Limb (tissue), 2 donors: ENCODE data around the gene CMSS1.
"Not testable (repeated sequence)": the region's sequence is repeated elsewhere in the genome, so short reads cannot be mapped to it uniquely, and the experiment has no call there.

ENCODE experiments used
- DNase-seq, 2 donors: peaks; one replicate each; pipeline ENCODE4 v3.0.0-alpha.2; 2016; ENCODE audit errors: extremely low spot score in 2 of 2

CMSS1 gene

DNA sequence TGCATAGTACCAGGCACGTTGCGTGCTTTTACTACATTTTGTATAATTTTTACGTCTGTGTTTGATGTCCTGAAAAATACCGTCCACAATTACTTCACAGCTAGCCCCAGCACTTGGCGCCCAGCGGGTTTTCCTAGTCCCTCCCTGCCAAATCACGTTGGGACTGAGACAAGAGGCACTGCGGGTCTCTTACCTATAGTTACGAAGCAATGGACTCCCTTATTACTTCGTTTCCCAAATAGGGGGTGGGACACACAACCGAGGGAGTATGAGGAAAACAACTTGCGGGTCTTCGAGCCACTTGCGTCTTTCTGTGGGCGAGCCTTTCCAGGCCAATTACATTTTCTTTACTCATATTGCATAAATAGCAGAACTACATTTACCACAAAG lies 620 bp upstream of the CMSS1 start:
- peak in 1 of 2 donors; percentile 52 for DNase-seq

DNA sequence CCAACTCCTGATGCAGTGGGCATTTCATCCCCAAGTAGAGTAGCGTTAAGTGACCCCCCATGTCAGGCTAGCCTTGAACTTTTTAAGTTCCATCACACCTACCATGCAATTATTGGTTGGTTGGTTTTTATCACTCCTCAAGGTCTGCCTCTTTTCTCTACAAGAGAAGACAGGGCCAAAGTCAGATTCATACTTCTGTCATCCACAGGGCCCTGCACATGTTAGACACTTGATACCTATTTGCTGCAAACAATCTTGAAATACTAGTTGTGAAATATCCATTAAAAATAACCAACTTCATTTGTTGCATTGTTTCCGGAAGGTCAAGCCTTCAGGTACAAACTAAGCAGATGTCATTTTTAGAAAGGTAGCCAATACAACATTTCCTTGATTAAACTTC lies 1.2 kb downstream of the CMSS1 start:
- DNase-seq: no peak

DNA sequence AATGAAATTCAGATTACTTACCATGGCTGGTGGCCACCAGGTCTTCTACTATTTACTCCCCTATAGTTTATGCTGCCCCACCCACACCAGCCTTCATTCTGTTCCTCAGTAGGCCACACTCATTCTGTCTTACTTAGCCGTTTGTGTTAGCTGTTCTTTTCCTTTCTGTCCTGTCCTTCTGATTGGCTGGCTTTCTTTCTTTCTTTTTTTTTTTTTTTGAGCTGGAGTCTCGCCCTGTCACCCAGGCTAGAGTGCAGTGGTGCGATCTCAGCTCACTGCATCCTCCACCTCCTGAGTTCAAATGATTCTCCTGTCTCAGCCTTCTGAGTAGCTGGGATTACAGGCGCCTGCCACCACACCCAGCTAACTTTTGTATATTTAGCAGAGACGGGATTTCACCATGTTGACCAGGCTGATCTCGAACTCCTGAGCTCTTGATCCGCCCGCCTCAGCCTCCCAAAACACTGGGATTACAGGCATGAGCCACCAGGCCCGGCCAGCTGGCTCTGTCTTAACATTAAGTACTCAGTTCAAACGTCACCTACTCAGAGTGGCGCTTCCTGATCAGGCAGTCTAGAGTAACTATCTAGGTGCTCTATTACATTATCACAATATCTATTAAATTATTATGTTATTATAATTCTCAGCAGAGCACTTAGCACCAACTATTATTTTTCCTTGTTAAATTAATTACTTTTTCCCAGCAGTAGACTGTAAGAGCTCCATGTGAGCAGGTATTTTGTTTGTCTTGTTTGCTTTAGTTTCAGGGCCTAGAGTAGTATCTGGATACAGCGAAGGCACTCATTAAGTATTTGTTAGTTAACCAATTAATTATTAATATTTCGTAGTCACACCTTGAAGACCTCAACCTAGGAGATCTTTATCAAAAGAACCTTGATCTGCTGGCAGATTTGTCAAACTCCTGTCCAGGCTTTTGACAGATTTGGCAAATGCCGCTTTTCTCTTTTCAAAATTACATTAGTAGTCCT lies 6.4 kb downstream of the CMSS1 start:
- no peak for DNase-seq

DNA sequence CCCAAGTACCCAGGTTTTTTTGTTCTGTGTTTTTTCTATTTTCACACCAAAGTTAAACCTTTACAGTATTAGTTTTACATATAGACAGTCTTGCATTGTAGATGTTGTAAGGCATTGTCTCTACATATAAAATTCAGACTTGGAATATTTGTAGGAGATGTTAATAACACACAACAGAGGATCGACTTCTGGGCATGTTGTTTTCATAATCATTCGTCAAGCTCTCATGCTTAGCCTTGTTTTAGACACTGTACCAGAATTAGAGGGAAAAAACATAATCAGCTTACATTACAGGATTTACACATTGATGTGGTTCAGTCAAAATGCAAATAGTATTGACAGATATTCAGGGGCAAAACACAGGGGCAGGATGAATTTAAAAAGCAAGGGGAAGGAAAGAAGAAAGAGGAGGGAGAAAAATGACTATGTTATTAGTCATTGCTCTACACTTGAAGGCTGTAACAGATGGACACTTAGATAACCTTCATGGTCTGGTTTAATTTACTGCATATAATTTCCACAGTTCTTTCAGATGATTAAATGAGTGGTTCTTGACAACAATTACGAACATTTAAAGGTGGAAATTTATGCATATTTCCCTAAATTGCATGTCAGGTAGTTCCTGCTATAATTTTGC lies 7.5 kb downstream of the CMSS1 start:
- no peak for DNase-seq

DNA sequence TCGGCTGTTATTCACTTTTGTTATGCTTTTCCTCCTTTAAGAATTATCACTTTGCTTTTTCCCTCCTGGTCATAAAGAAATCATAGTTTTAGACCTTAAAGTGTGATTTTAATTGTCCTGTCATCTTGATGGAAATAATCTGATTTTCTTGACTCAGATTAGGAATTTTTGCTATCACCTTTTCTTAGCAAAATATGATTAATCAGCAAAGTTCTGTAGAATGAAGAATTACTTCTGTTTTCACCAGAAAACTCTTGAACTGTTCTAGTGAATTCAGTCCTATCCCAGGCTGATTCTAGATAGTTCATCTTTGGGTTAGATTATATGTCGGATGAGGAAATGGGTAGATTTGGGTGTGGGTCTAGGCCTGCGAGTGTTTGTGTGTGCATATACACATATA lies 12.2 kb downstream of the CMSS1 start:
- no peak for DNase-seq

DNA sequence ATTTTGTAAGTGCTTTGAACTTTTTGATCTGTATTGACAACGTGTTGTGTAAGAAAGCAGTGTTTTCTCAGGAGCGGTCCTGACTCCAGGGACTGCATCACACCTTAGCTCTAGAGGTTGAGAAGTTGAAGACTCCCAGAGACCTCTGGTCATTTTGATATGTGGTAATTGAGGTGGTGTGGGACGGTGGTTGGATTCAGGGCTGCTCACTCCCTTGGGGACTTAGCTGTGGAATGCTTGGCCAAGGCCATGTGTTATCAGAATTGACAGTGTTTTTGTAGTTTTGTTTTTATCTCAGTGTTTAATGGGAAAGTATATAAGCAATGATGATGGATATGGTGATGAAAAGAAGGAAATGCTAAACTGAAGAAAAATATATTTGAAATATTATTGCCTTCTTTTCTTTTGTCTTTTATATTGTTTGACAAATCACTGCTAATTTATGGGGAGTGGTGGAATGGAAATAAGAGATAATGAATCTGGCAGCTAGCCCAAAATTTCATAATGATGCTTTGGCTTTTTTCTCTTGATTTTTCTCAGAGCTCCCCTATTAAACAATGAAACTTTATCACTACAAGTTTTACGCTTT lies 16.0 kb downstream of the CMSS1 start:
- no peak for DNase-seq

DNA sequence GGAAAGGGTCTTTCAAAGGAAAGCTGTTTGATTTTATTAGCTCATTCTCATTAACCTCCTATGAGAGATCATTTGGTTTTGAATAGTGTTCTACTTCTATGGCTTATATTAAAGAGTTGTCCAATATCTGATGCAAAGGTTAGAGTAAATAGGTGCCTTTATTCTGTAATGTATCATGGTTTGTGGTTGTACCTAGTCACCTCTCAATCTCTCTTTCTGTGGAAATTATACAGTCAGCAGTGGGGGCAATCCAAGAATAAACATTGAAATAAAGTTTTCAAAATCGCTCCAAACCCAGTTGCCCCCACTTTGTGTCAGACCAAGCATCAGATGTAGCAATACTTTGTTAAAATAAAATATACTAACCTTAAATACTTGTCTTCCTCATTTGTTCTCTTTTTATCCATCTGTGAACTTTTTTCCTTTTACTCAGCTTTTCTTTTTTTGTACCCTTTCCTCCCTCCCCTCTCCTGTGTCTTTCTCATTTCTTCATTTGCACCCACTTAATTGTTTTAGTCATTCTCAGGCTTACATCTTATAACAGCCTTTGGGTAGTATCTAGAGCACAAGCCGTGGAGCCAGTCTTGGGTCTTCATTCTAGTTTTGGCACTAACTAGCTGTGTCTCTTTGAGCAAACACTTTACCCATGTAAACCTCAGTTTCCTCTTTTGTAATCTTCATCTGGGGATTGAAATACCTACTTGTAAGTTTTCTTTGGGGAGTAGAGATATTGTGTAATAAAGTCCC lies 16.7 kb downstream of the CMSS1 start:
- no peak for DNase-seq

DNA sequence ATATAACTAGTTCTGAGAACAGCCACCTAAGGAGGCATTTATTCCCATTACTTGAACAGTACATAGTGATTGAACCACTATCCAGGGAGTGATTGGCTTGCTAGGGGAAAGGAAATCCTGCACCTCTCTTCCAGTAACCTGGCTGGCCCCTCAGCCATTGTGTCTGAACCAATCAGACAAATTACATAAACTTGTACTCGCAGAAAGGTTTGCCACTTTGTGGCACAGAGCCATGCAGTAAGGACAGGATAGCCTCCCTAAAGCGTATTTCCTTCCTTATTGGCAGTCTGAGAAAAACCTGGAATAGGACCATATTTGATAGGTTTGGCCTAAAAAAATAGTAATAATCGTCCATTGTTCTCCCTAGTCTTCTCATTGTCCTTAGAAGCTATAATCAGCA lies 19.0 kb downstream of the CMSS1 start:
- DNase-seq: no peak

DNA sequence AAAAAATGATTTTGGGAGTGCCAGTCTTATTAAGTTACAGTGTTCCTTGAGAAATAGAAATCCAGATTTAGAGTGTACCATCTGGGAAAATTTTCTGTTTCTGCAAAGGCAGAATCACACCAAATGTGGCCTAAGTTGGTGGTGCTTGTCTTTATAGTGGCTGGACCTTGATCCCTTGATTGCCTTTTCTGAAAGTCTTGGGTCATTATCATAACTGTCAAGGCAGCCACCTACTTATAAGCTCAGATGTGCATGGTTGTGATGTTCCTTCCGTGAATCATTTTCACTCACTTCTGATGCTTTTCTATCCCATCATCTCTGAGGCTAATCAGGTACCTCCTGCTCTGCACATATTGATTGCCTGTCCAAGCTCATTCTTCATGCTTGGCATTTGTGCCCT lies 20.1 kb downstream of the CMSS1 start:
- no peak for DNase-seq

DNA sequence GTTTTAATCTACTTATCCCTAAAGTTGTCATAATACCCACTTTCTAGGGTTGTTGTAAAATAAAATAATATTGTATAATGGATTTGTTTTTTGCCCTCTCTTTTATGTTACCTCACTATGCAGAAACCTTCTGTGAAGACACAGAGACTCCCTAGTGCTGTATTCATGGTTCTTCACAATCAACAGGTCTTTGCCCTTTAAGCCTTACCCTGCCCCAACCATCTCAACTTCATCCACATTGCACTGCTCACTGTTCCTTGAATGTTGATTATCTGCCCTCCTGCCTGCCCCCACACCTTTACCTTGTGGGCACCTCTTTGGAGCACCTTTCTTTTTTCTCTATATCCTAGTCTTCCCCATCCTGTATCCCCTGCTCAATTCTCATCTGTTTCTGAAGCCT lies 21.1 kb downstream of the CMSS1 start:
- DNase-seq: no peak

DNA sequence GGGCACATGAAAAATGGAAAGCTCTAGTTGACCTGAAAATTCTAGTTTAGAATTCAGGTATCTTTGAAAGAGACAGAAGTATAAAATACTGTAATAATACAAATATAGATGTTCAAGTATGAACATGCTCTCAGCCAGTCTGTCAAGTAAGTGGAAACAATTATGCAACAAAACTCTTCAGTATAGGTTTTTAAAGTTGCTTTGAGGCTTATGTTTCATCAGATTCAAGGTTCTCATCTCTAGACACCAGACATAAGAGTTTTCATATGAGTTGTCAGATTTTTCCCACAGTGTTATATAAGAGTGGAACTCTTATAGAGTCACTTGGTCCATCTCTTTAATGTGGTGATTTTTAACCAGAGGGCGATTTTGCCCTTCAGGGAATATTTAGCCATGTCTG lies 22.0 kb downstream of the CMSS1 start:
- no peak for DNase-seq

DNA sequence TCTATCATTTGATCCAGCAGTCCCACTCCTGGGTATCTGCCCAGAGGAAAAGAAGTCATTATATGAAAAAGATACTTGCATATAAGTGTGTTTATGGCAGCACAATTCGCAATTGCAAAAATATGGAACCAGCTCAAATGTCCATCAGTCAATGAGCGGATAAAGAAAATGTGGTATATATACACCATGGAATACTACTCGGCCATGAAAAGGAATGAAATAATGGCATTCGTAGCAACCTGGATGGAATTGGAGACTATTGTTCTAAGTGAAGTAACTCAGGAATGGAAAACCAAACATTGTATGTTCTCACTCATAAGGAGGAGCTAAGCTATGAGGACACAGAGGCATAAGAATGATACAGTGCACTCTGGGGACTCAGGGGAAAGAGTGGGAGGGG lies 24.3 kb downstream of the CMSS1 start:
- not testable (repeated sequence) for DNase-seq

DNA sequence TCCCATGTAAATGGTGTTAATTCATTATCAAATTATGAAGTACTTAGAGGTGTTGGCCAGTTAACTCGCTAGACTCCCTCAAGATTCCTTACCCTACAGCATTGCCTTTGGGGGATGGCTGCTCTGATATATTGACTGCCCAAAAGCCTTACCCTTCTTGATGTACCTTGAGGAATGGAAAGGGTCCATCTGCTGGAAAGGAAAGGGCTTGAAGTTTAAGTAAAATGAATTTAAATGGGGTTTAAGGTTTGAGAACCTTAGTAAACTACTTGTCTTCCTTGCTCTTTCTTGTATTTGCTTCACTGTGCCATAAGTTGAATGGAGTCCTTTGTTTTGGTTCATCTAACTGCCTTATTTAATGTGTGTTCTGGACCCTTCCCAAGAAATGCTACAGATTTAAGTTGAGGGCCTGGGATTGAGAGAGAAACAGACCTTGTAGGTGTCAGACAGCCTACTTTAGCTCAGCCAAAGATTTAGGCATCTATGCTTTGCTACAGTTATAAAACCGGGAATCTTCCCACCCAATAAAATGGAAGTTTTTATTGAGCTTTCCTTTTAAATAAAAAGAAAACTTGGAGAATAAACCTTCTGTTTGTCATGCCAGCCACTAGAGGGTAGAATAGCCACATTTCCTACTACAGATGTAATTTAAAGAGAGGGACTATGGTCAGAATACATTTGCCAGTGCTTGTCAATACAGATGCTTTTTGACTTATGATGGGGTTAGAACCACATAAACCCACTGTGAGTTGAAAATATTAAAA lies 25.3 kb downstream of the CMSS1 start:
- peak in 1 of 2 donors; percentile 89 for DNase-seq

DNA sequence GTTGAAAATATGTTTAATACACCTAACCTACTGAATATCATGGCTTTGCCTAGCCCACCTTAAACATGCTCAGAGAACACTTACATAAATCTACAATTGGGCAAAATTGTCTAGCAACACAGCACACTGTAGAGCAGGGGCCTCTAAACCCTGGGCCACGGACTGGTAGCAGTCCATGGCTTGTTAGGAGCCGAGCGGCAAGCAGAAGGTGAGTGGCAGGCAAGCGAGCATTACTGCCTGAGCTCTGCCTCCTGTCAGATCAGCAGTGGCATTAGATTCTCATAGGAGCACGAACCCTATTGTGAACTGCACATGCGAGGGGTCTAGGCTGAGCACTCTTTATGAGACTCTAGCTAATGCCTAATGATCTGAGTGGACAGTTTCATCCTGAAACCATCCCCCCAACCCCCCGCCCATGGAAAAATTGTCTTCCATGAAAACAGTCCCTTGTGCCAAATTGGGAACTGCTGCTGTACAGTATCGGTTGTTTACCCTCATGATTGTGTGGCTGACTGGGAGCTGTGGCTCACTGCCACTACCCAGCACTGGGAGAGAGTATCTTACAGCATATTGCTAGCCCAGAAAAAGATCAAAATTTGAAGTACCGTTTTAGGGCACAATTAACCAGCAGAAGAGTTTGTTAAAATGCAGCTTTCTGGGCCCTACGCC lies 26.1 kb downstream of the CMSS1 start:
- no peak for DNase-seq

DNA sequence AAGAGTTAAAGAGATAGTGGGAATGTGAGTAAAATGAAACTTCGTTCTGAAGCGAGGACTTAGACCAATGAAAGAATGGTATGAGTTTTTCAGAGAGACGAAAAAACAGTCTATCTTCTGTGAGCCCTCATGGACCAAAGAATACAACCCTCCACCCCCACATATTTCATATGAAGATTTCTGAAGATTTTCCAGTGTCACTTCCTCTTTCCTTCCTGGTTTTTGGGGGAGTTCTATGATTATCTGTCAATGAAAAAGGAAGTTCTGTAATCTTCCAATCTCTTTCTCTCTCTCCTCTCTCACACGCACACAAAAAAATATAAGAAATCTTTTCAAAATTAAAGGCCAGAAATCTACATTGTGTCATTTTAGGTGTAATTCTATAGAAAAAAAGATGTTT lies 27.7 kb downstream of the CMSS1 start:
- no peak for DNase-seq

DNA sequence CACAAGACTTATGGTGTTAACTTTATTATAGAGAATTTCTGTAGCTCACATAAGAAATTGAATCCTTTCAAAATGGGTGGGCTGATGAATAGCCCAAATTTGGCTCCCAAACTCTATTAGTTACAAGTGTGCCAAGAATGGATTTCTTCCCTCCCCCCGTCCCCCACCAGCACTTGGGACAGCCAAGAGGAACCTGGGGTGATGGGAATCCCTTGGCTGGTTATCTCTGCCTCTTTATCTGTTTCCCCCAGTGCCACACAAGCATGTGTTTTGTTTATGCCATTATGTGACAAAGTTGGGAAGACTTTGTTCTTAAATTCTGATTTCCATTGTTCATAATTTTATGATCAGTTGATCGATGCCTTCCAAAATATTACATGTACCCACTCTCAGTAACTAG lies 28.3 kb downstream of the CMSS1 start:
- no peak for DNase-seq

DNA sequence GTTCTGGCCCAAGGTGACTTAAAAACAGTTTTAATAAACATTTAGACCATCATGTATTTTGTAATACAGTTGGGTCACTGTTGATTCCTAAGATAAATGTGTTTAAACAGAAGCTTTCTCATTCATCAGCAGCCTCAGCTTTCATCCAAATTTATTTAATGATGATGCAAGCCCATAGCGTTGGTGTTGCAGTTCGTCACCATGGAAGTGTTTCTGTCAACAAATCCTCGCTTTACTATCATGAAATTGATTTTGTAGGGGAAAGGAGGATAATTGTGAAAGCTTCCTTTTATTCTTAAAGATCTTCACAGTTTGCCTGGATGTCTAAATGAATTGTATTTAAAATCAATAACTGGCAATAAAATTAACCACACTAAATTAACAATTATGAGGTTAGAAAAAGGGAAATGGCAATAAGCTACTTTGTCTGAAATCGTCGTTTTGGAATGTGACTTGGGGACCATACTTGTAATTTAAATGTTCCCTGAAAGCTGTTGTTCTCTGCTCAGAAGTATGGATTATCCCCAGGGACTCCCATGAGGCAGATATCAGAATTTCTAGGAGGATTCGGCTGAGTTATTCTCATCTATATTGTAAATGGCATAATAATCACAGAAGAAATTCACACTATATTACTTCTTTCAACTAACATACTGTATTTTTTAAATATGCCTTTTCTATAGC lies 29.0 kb downstream of the CMSS1 start:
- no peak for DNase-seq

DNA sequence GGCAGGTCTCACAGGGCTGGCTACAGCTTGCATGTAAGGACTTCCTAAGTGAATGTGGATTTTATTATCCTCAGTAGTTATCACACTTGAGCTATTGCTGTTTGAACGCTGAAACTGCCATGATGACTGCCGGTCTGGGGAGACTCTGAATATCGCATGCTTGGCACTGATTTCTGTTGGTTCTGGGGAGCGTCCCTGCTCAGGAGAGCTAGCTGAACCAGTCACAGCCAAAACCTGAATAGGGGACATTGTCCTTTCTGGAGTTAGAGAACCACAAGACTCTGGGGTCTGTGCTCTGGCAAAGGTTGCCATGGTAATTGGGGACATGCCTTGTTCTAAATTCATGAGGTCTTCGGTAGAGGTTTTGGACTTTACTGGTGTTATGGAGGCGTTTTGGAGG lies 30.8 kb downstream of the CMSS1 start:
- DNase-seq: no peak

DNA sequence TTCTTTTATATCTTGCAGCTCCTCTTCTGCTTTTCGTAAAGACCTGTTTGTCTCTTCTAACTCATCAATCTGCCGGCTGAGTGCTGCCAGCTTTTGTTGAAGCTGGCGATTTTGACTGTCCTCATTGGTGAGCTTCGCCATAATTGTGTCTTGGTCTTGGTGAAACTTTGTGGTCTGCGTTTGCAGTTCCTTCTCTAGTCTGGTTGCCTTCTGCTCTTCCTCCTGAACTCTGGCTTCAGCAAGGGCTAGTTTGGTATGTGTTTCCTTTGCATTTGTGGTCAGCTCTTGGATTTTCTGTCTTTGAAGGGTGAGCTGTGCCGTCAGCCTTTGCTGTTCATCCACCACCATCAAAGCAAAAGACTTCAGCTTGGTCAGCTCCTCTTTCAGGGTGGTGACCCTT lies 32.9 kb downstream of the CMSS1 start:
- DNase-seq: no peak

DNA sequence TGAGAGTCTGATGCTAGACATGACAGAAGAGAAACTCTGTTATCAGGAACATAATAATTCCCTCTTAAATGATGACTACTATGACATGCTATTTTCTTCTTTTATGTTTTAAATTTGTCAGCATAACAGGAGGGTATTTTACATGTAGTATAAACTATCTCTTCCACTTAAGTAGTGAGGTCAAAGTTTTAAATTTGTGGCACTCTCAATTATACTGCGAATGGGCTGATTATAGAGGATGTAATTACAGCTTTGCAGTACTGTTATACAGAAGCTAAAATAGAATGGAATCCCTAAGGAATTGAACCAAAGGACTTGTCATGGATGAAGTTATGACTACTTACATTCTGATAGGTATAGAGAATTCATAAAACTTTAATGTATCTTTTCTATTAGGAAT lies 34.3 kb downstream of the CMSS1 start:
- DNase-seq: no peak
